NT2/D1 (cell line): ENCODE results near the gene ADAM29.

Experiments used
- SUZ12 ChIP-seq: IDR thresholded peaks from 2 replicates; pipeline ENCODE4 v1.6.1; 2011; ENCODE audit not compliant: insufficient read length, insufficient read depth; ENCODE audit errors: extremely low read depth
- YY1 ChIP-seq: IDR thresholded peaks from 2 replicates; pipeline ENCODE4 v1.6.1; 2011; ENCODE audit not compliant: insufficient read length, insufficient read depth
- ZNF274 ChIP-seq: IDR thresholded peaks from 2 replicates; pipeline ENCODE4 v1.6.1; 2011; ENCODE audit warnings: mild to moderate bottlenecking, low read depth, low read length

DNA sequence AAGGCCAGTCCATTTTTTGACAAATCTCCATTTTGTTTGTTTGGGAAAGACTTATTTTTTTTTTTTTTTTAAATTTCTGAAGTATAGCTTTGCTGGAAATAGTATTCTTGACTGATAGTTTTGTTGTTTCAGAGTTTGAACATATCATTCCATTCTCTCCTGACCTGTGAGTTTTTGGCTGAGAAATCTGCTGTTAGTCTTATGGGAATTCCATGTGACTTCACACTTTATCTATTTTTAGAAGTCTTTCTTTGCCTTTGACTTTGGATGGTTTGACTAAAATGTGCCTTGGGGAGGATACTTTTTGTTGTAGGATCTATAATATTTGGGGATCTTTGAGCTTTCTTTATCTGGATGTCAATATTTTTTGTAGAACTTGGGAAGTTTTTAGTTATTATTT lies 10.7 kb upstream of the ADAM29 start:
- TF ChIP-seq SUZ12 (no peak), ZNF274 (no peak), YY1 (no peak)
